ENCODE measurements around the gene HDAC4. TPM values are rescaled to one million over a fixed set of nuclear protein-coding genes. Genes with fewer than 3 reads are reported as not detected.

Gene HDAC4
- total and polyA plus RNA-seq, 2 of the 4 experiments (the other 2 are of a cell fraction): 4.1 to 7.2 TPM

- Histone ChIP-seq H3K56ac (ENCODE audit: extremely low read depth, insufficient read depth, low read length) (no peak overlapping the region), H3K23ac (ENCODE audit: low read depth, low read length) (no peak overlapping the region), H4K20me1 (ENCODE audit: insufficient read depth, low read length) (peaks cover 3% of the 10 kb centered on the region; the same call in 1 of the 2 replicates), H2AFZ (replicated peaks; ENCODE audit: low read length, poor library complexity) (no peak overlapping the region), H4K5ac (ENCODE audit: low read depth, low read length) (no peak overlapping the region), H2AK9ac (replicated peaks; ENCODE audit: low read depth, low read length, poor library complexity) (no peak overlapping the region), H3K79me1 (ENCODE audit: low read depth in 1 of 2, low read length in 2 of 2) (peaks cover 38 to 81% of the 10 kb centered on the region in 2 experiments), H3K18ac (ENCODE audit: low read depth, low read length) (no peak overlapping the region), H3K4me3 (ENCODE audit: insufficient read depth, low read depth, low read length) (no peak overlapping the region), H2BK120ac (ENCODE audit: low read depth, low read length) (no peak overlapping the region), H3K9me3 (ENCODE audit: control insufficient read depth, insufficient read depth, low read length) (no peaks in the 10 kb centered on the region; the same call in 1 of the 2 replicates), H3K14ac (replicated peaks; ENCODE audit: low read depth, low read length) (no peak overlapping the region), H3K4me1 (ENCODE audit: control insufficient read depth, insufficient read depth, low read length) (peaks cover 22% of the 10 kb centered on the region), H4K8ac (ENCODE audit: low read depth in 2 of 2, low read length in 2 of 2) (no peak overlapping the region), H2BK15ac (ENCODE audit: low read depth, low read length) (no peak overlapping the region), H3K9me1 (ENCODE audit: insufficient read depth, low read length) (peaks cover 26% of the 10 kb centered on the region), H4K91ac (ENCODE audit: insufficient read depth, low read depth, low read length) (no peak overlapping the region; the same call in 1 of the 2 replicates), H2BK20ac (ENCODE audit: low read depth, low read length) (no peak overlapping the region), H3K9ac (ENCODE audit: low read depth, low read length) (no peak overlapping the region), H3K4me2 (ENCODE audit: low read depth, low read length) (no peak overlapping the region), H3K4ac (ENCODE audit: low read depth, low read length) (no peak overlapping the region), H3K36me3 (ENCODE audit: control insufficient read depth, insufficient read depth, low read length) (no peaks in the 10 kb centered on the region), H2BK5ac (ENCODE audit: low read depth, low read length, poor library complexity, severe bottlenecking) (no peak overlapping the region), H2AK5ac (ENCODE audit: low read depth, low read length) (no peak overlapping the region; the same call in 1 of the 2 replicates), H3K27ac (ENCODE audit: insufficient read depth, low read length) (no peak overlapping the region), H3K27me3 (ENCODE audit: control insufficient read depth, insufficient read depth, low read length) (no peaks in the 10 kb centered on the region)
- CTCF ChIA-PET: no interaction called here
- dilution Hi-C loops (cut with HindIII; ENCODE audit: low sequenced_read_pairs, unreplicated experiment): no loop called here
- no TSS peak for BruUV-seq (replicated peaks)
- ATAC-seq (ENCODE audit: low read depth): no peak
- no peak for DNase-seq
- in situ Hi-C loops (cut with MboI; ENCODE audit: low sequenced_read_pairs): no loop called here
- POLR2A ChIA-PET (ENCODE audit: unreplicated experiment): no interaction called here
- TF ChIP-seq CEBPB (IDR thresholded peaks at IDR 0.05; ENCODE audit: low read depth, low read length) (no peak), USF2 (IDR thresholded peaks at IDR 0.05; ENCODE audit: low read depth, low read length) (no peak), SMC3 (IDR thresholded peaks at IDR 0.05; ENCODE audit: low read depth, low read length) (no peak), FOS (IDR thresholded peaks at IDR 0.05; ENCODE audit: low read depth, low read length) (no peak), CHD1 (IDR thresholded peaks at IDR 0.05; ENCODE audit: low read depth, low read length) (no peak), RFX5 (IDR thresholded peaks at IDR 0.05; ENCODE audit: low read depth, low read length) (no peak), CTCF (conservative IDR thresholded peaks at IDR 0.05; ENCODE audit: low read depth, low read length) (no peak), MAFK (IDR thresholded peaks at IDR 0.05; ENCODE audit: low read depth, low read length) (no peak), MAZ (IDR thresholded peaks at IDR 0.05; ENCODE audit: borderline replicate concordance, low read depth, low read length) (no peak), NFE2L2 (IDR thresholded peaks at IDR 0.05; ENCODE audit: low read depth, low read length) (no peak), BHLHE40 (IDR thresholded peaks at IDR 0.05; ENCODE audit: low read depth, low read length) (no peak), RCOR1 (IDR thresholded peaks at IDR 0.05; ENCODE audit: insufficient replicate concordance, low read length) (no peak), RAD21 (IDR thresholded peaks at IDR 0.05; ENCODE audit: low read length) (no peak), MXI1 (IDR thresholded peaks at IDR 0.05; ENCODE audit: borderline replicate concordance, low read depth, low read length) (no peak), POLR2A (IDR thresholded peaks at IDR 0.05; ENCODE audit: low read depth, low read length) (no peak)
- no CpG with 5 or more reads among the region's 4 CpGs for WGBS, 2 experiments (ENCODE audit: extremely low coverage in 2 of 2, insufficient read length in 1 of 2)
- intact Hi-C loops (cut with micrococcal nuclease): no loop called here
These were observed 141.6 kb downstream of the HDAC4 start for GRCh38 chr2:239259173-239259572.

All from IMR-90 (cell line).